GM10266 (cell line): Measurements from ENCODE around the gene SLC45A1.

ENCODE experiments used
- DNase-seq: peaks from one replicate; pipeline ENCODE4 v3.0.0; 2012; ENCODE audit errors: extremely low spot score
- CTCF ChIP-seq: IDR thresholded peaks from 2 replicates; pipeline ENCODE4 v1.5.1; 2012; ENCODE audit warnings: mild to moderate bottlenecking, low read depth; ENCODE audit not compliant: control insufficient read depth, insufficient read depth; ENCODE audit errors: missing control alignments

The SLC45A1 gene

DNA sequence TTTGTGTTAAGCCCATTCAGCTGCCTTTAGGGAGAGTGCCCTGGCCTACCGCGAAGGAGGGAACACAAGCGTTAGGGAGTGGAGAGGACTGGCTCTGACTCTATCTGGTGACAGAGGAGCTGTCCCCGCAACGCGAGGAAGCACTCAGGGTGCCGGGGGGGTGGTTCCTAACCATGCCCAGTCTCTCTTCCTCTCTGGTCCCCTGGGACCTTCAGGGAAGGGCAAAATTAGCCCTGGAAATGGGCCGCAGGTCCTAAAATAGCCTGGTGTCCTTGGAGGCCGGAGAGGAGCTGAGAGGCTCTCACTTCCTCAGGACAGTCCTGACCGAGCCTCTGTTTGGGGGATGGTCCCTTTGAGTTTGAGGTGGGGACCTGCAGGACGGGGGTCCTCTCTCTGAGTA is 5.8 kb downstream of the SLC45A1 start:
- TF ChIP-seq CTCF: no peak
- DNase-seq: no peak

DNA sequence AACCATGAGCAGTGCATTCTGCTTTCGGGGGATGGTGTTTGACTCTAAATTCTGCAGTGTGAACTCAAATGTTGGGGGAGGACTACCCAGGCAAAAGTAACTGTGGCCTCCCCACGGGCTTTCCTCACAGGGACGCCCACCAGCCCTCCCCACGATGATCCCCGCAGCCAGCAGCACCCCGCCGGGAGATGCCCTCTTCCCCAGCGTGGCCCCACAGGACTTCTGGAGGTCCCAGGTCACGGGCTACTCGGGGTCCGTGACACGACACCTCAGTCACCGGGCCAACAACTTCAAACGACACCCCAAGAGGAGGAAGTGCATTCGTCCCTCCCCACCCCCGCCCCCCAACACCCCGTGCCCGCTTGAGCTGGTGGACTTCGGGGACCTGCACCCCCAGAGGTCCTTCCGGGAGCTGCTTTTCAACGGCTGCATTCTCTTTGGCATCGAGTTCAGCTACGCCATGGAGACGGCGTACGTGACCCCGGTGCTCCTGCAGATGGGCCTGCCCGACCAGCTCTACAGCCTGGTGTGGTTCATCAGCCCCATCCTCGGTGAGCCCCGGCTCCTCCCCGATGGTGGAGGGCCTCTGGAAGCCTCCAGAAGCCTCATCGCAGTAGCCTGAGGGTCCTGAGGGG is 6.4 kb downstream of the SLC45A1 start:
- TF ChIP-seq CTCF: no peak
- DNase-seq: no peak

GRCh38 chr1:8325771-8326170 is 7.9 kb downstream of the SLC45A1 start:
- no peak for TF ChIP-seq CTCF
- no peak for DNase-seq

GRCh38 chr1:8326265-8326664 is 8.4 kb downstream of the SLC45A1 start:
- DNase-seq: no peak
- no peak for TF ChIP-seq CTCF

DNA sequence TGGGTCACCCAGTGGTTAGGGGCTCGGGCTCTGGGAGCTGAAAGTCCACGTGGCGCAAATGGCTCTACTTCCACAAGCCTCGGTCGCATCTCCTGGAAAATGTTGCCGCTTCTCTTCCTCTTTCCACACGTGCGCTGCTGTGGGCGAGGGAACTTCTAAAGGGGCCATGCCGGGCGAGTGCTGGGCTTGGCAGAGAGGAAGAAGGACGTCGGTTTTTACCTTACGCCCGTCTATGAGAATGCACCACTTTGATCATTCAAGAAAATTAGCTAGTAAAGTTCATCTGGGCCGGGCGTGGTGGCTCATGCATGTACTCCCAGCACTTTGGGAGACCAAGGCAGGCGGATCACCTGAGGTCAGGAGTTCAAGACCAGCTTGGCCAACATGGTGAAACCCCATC is 10.4 kb downstream of the SLC45A1 start:
- DNase-seq: no peak
- TF ChIP-seq CTCF: no peak

- DNase-seq: no peak
- no peak for TF ChIP-seq CTCF
Observed at GRCh38 chr1:8329439-8329838, 11.5 kb downstream of the SLC45A1 start.

DNA sequence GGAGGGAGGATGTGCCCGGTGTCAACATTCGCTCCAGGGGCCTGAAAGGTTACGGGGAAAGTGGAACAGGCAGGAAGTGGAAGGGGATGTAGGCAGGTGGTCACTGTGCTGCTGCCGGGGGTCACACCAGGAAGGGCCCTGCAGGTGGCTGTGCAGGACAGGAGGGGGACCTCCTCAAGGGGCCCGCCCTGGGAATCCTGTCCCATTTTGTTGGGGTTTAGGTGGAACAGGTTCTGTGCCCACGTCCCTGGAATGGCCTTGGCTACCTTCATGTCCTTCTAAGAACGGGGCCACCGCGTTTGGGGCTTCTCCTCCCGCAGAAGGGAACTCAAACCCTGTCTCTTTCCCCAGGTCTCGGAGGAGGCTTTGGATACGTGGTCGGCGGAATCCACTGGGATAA is 11.9 kb downstream of the SLC45A1 start:
- TF ChIP-seq CTCF: no peak
- DNase-seq: no peak
